Measurements from ENCODE around the gene HOXA6. TPM values are rescaled to one million over a fixed set of nuclear protein-coding genes. Genes with fewer than 3 reads are reported as not detected.

Gene HOXA6
- total and polyA plus RNA-seq, 9 of the 15 experiments (the other 6 are each of a cell fraction or from before 2014, with no cell fraction given): not detected

DNA sequence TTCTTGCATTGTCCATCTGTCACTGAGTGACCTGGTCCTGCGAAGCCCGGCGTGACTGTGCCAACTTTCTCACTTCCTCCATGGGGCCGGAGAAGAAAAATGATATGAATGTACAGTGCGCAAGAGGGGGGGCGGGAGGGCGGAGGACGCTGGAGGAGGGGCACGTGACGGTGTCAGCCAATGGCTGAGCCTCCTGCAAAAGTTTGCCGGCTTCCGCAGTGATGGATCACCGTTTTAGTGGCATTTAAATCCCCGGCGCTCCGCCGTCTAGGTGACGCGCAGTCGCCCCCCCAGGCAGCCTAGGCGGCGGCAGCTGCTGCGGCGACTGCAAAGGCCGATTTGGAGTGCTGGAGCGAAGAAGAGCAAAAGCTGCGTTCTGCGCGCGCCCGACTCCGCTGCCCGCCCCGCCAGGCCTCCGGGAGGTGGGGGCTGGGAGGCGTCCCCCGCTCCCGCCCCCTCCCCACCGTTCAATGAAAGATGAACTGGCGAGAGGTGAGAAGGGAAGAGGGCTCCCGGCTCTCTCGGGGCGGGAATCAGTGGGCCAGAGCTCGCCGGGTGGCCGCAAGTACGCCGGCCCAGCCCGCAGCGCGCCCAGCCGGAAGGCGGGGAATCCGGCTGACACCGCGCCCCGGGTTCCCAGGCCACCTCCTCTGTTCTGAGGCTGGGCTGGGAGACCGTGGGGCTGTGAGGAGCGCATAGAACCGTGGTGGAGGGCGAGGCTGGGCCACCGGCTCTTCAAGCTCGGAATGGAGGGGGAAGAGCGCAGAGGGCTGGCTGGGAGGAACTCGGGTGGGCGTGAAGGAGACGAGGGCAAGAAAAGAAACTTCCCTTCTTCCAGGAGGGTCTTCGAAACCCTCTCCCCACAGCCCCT is 51.4 kb downstream of the HOXA6 start, which contains the start of gene HOXA1 (continued):
- TF ChIP-seq CCNT2 (IDR thresholded peaks at IDR 0.05; ENCODE audit: borderline replicate concordance, extremely low read depth, insufficient read length, low read depth, low read length) (no peak), HMG20A (CRISPR knock-in tag; conservative IDR thresholded peaks at IDR 0.05) (no peak), BDP1 (IDR thresholded peaks at IDR 0.05; ENCODE audit: insufficient read depth, insufficient read length) (no peak), ZNF644 (tag; IDR thresholded peaks at IDR 0.05; ENCODE audit: low read depth) (no peak)
- TF ChIP-seq, protein P1, sequence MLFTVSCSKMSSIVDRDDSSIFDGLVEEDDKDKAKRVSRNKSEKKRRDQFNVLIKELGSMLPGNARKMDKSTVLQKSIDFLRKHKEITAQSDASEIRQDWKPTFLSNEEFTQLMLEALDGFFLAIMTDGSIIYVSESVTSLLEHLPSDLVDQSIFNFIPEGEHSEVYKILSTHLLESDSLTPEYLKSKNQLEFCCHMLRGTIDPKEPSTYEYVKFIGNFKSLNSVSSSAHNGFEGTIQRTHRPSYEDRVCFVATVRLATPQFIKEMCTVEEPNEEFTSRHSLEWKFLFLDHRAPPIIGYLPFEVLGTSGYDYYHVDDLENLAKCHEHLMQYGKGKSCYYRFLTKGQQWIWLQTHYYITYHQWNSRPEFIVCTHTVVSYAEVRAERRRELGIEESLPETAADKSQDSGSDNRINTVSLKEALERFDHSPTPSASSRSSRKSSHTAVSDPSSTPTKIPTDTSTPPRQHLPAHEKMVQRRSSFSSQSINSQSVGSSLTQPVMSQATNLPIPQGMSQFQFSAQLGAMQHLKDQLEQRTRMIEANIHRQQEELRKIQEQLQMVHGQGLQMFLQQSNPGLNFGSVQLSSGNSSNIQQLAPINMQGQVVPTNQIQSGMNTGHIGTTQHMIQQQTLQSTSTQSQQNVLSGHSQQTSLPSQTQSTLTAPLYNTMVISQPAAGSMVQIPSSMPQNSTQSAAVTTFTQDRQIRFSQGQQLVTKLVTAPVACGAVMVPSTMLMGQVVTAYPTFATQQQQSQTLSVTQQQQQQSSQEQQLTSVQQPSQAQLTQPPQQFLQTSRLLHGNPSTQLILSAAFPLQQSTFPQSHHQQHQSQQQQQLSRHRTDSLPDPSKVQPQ (CRISPR knock-in tag; IDR thresholded peaks at IDR 0.05; ENCODE audit: borderline replicate concordance): no peak

MicroRNA genes within 50 kb of the gene (microRNA counts, 767-probe panel; counts per million panel counts)
- microRNA hsa-miR-196b-5p: not detected

Small RNA genes lying within 50 kb of the gene (microRNA-seq; reads per million reads assigned to microRNA genes)
- not detected for gene MIR196B (ENCODE audit: borderline microRNAs expressed)

Small RNA genes lying within 50 kb of the gene (small RNA-seq; reads per million reads assigned to genes)
- gene AC004080.5 (not detected), gene RF01977 (not detected), gene RF02140 (not detected), gene RF02141 (not detected)

Other genes starting within 250 kb of the HOXA6 start
Only the 7 nearest of the 11 such genes appear.
- gene HOXA4, start 17.0 kb downstream of the HOXA6 start, total RNA-seq (2014; rRNA removed): not detected in 2 replicates
- not detected in 2 replicates for gene HOXA4, start 17.0 kb downstream of the HOXA6 start, total RNA-seq (2014; rRNA removed; fragmentation: Illumina TruSeq; extraction: Trizol)
- gene HOXA4, start 17.0 kb downstream of the HOXA6 start, total RNA-seq (2015; rRNA removed; fragmentation: Illumina TruSeq; extraction: Trizol): not detected in 2 replicates
- gene HOXA4, start 17.0 kb downstream of the HOXA6 start, total RNA-seq (2021): not detected in 2 replicates
- not detected in 2 replicates for gene HOXA4, start 17.0 kb downstream of the HOXA6 start, polyA plus RNA-seq (2011; rRNA removed)
- not detected in 2 replicates for gene HOXA4, start 17.0 kb downstream of the HOXA6 start, polyA plus RNA-seq (2014; fragmentation: Illumina TruSeq; extraction: Trizol)
- gene HOXA4, start 17.0 kb downstream of the HOXA6 start, polyA plus RNA-seq (2014; fragmentation: Nextera tagmentation; extraction: Ambion mirVana): not detected
- not detected in 2 replicates for gene HOXA4, start 17.0 kb downstream of the HOXA6 start, polyA plus RNA-seq (2014; rRNA removed)
- gene HOXA5, start 4.1 kb downstream of the HOXA6 start, total RNA-seq (2014; rRNA removed): not detected in 2 replicates
- gene HOXA5, start 4.1 kb downstream of the HOXA6 start, total RNA-seq (2014; rRNA removed; fragmentation: Illumina TruSeq; extraction: Trizol): not detected in 2 replicates
- not detected in 2 replicates for gene HOXA5, start 4.1 kb downstream of the HOXA6 start, total RNA-seq (2015; rRNA removed; fragmentation: Illumina TruSeq; extraction: Trizol)
- gene HOXA5, start 4.1 kb downstream of the HOXA6 start, total RNA-seq (2021): not detected in 2 replicates
- gene HOXA5, start 4.1 kb downstream of the HOXA6 start, polyA plus RNA-seq (2011; rRNA removed): 0.13 TPM in 1 of 2 replicates, not detected in the other
- gene HOXA5, start 4.1 kb downstream of the HOXA6 start, polyA plus RNA-seq (2014; fragmentation: Illumina TruSeq; extraction: Trizol): not detected in 2 replicates
- not detected for gene HOXA5, start 4.1 kb downstream of the HOXA6 start, polyA plus RNA-seq (2014; fragmentation: Nextera tagmentation; extraction: Ambion mirVana)
- not detected in 2 replicates for gene HOXA5, start 4.1 kb downstream of the HOXA6 start, polyA plus RNA-seq (2014; rRNA removed)
- not detected in 2 replicates for gene HOXA3, start 4.8 kb upstream of the HOXA6 start, total RNA-seq (2014; rRNA removed)
- gene HOXA3, start 4.8 kb upstream of the HOXA6 start, total RNA-seq (2014; rRNA removed; fragmentation: Illumina TruSeq; extraction: Trizol): not detected in 2 replicates
- gene HOXA3, start 4.8 kb upstream of the HOXA6 start, total RNA-seq (2015; rRNA removed; fragmentation: Illumina TruSeq; extraction: Trizol): not detected in 2 replicates
- gene HOXA3, start 4.8 kb upstream of the HOXA6 start, total RNA-seq (2021): 0.04 and 0.18 TPM in 2 replicates
- 0.13 TPM in 1 of 2 replicates, not detected in the other for gene HOXA3, start 4.8 kb upstream of the HOXA6 start, polyA plus RNA-seq (2011; rRNA removed)
- gene HOXA3, start 4.8 kb upstream of the HOXA6 start, polyA plus RNA-seq (2014; fragmentation: Illumina TruSeq; extraction: Trizol): not detected in 2 replicates
- gene HOXA3, start 4.8 kb upstream of the HOXA6 start, polyA plus RNA-seq (2014; fragmentation: Nextera tagmentation; extraction: Ambion mirVana): not detected
- gene HOXA3, start 4.8 kb upstream of the HOXA6 start, polyA plus RNA-seq (2014; rRNA removed): not detected in 2 replicates
- not detected in 2 replicates for gene HOXA7, start 8.9 kb upstream of the HOXA6 start, total RNA-seq (2014; rRNA removed)
- gene HOXA7, start 8.9 kb upstream of the HOXA6 start, total RNA-seq (2014; rRNA removed; fragmentation: Illumina TruSeq; extraction: Trizol): not detected in 2 replicates
- gene HOXA7, start 8.9 kb upstream of the HOXA6 start, total RNA-seq (2015; rRNA removed; fragmentation: Illumina TruSeq; extraction: Trizol): not detected in 2 replicates
- not detected in 2 replicates for gene HOXA7, start 8.9 kb upstream of the HOXA6 start, total RNA-seq (2021)
- not detected in 2 replicates for gene HOXA7, start 8.9 kb upstream of the HOXA6 start, polyA plus RNA-seq (2011; rRNA removed)
- gene HOXA7, start 8.9 kb upstream of the HOXA6 start, polyA plus RNA-seq (2014; fragmentation: Illumina TruSeq; extraction: Trizol): not detected in 2 replicates
- gene HOXA7, start 8.9 kb upstream of the HOXA6 start, polyA plus RNA-seq (2014; fragmentation: Nextera tagmentation; extraction: Ambion mirVana): not detected
- gene HOXA7, start 8.9 kb upstream of the HOXA6 start, polyA plus RNA-seq (2014; rRNA removed): not detected in 2 replicates
- not detected in 2 replicates for gene HOXA9, start 17.8 kb upstream of the HOXA6 start, total RNA-seq (2014; rRNA removed)
- not detected in 2 replicates for gene HOXA9, start 17.8 kb upstream of the HOXA6 start, total RNA-seq (2014; rRNA removed; fragmentation: Illumina TruSeq; extraction: Trizol)
- not detected in 2 replicates for gene HOXA9, start 17.8 kb upstream of the HOXA6 start, total RNA-seq (2015; rRNA removed; fragmentation: Illumina TruSeq; extraction: Trizol)
- not detected in 2 replicates for gene HOXA9, start 17.8 kb upstream of the HOXA6 start, total RNA-seq (2021)
- gene HOXA9, start 17.8 kb upstream of the HOXA6 start, polyA plus RNA-seq (2011; rRNA removed): not detected in 2 replicates
- gene HOXA9, start 17.8 kb upstream of the HOXA6 start, polyA plus RNA-seq (2014; fragmentation: Illumina TruSeq; extraction: Trizol): not detected in 2 replicates
- not detected for gene HOXA9, start 17.8 kb upstream of the HOXA6 start, polyA plus RNA-seq (2014; fragmentation: Nextera tagmentation; extraction: Ambion mirVana)
- not detected in 2 replicates for gene HOXA9, start 17.8 kb upstream of the HOXA6 start, polyA plus RNA-seq (2014; rRNA removed)
- gene HOXA10, start 26.5 kb upstream of the HOXA6 start, total RNA-seq (2014; rRNA removed): not detected in 2 replicates
- gene HOXA10, start 26.5 kb upstream of the HOXA6 start, total RNA-seq (2014; rRNA removed; fragmentation: Illumina TruSeq; extraction: Trizol): not detected in 2 replicates
- gene HOXA10, start 26.5 kb upstream of the HOXA6 start, total RNA-seq (2015; rRNA removed; fragmentation: Illumina TruSeq; extraction: Trizol): not detected in 2 replicates
- not detected in 2 replicates for gene HOXA10, start 26.5 kb upstream of the HOXA6 start, total RNA-seq (2021)
- gene HOXA10, start 26.5 kb upstream of the HOXA6 start, polyA plus RNA-seq (2011; rRNA removed): not detected in 2 replicates
- not detected in 2 replicates for gene HOXA10, start 26.5 kb upstream of the HOXA6 start, polyA plus RNA-seq (2014; fragmentation: Illumina TruSeq; extraction: Trizol)
- not detected for gene HOXA10, start 26.5 kb upstream of the HOXA6 start, polyA plus RNA-seq (2014; fragmentation: Nextera tagmentation; extraction: Ambion mirVana)
- not detected in 2 replicates for gene HOXA10, start 26.5 kb upstream of the HOXA6 start, polyA plus RNA-seq (2014; rRNA removed)
- gene HOXA11, start 37.5 kb upstream of the HOXA6 start, total RNA-seq (2014; rRNA removed): not detected in 2 replicates
- gene HOXA11, start 37.5 kb upstream of the HOXA6 start, total RNA-seq (2014; rRNA removed; fragmentation: Illumina TruSeq; extraction: Trizol): not detected in 2 replicates
- not detected in 2 replicates for gene HOXA11, start 37.5 kb upstream of the HOXA6 start, total RNA-seq (2015; rRNA removed; fragmentation: Illumina TruSeq; extraction: Trizol)
- not detected in 2 replicates for gene HOXA11, start 37.5 kb upstream of the HOXA6 start, total RNA-seq (2021)
- not detected in 2 replicates for gene HOXA11, start 37.5 kb upstream of the HOXA6 start, polyA plus RNA-seq (2011; rRNA removed)
- gene HOXA11, start 37.5 kb upstream of the HOXA6 start, polyA plus RNA-seq (2014; fragmentation: Illumina TruSeq; extraction: Trizol): not detected in 2 replicates
- not detected for gene HOXA11, start 37.5 kb upstream of the HOXA6 start, polyA plus RNA-seq (2014; fragmentation: Nextera tagmentation; extraction: Ambion mirVana)
- gene HOXA11, start 37.5 kb upstream of the HOXA6 start, polyA plus RNA-seq (2014; rRNA removed): not detected in 2 replicates